PC-9 (cell line): ENCODE data around the gene ZFP62.

ENCODE experiments used
- CTCF ChIP-seq: fragments of 200-600 bp; sonication (generic); conservative IDR thresholded peaks from 2 replicates; pipeline ENCODE4 v1.6.1; 2017; ENCODE audit warnings: mixed run types, antibody characterized with exemption, mild to moderate bottlenecking, moderate library complexity
- EZH2 ChIP-seq: fragments of 200-600 bp; sonication (generic); IDR thresholded peaks from 2 replicates; pipeline ENCODE4 v1.8.0; 2017; ENCODE audit warnings: antibody characterized with exemption, low read depth

GRCh38 chr5:180811623-180812124, 49.4 kb downstream of the ZFP62 start:
- TF ChIP-seq CTCF (no peak), EZH2 (no peak)
